Dedifferentiated amniotic fluid mesenchymal stem cell (primary cell): ENCODE measurements around the gene NRXN3.
A peak's percentile ranks its signal among the peaks of the same experiment; 100 is the strongest.

Source experiments
- DNase-seq: peaks from one replicate; pipeline ENCODE4 v3.0.0-alpha.2; 2016; ENCODE audit errors: extremely low spot score

NRXN3 gene

DNA sequence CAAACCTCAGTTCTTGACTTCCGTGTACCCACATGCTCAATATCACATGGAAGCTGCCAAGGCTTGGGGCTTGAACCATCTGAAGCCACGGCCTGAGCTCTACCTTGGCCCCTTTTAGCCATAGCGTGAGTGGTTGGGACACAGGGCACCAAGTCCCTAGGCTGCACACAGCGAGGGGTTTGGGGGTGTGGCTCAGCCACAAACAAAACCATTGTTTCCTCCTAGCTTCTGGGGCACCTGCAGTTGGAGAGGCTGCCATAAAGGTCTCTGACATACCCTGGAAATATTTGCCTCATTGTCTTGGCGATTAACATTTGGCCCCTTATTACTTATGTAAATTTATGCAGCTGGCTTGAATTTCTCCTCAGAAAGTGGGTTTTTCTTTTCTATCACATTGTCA lies 628.6 kb downstream of the NRXN3 start:
- DNase-seq, result no peak

DNA sequence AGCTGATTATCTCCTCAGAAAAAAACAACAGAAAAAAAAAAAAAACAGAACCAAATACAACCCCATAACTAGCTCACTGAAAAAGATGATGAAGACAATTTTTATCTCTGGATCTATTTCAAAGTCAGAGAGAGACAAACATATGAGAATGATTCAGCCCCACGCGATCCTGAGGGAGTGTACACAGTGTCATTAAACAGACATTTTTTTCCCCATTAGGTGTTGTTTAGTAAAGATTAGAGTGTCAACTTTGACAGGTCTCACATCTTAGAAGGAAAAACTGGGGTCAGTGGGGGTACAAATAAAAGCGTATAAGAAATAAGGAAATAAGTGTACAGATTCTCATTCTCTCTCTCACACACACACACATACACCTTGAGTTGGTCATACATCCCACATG lies 635.4 kb downstream of the NRXN3 start:
- no peak for DNase-seq

DNA sequence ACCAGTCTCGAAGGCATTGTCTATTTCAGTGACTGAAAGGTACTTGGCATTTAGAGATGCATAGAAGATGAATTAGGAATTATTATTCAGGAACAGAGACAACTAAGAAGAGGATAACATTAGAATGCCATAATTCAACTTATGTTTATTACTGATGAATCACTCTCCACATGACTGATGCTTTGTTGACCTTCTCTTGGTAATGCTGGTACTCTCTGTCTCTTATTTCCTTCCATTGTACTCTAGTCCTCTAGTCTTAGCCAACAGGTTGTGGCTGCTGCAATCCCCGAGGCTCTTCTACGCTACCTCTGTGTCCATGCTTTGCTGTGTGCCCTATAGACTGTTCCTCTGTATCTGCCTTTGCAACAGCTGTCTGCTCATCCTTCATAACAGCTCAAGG lies 652.9 kb downstream of the NRXN3 start:
- DNase-seq, result no peak

DNA sequence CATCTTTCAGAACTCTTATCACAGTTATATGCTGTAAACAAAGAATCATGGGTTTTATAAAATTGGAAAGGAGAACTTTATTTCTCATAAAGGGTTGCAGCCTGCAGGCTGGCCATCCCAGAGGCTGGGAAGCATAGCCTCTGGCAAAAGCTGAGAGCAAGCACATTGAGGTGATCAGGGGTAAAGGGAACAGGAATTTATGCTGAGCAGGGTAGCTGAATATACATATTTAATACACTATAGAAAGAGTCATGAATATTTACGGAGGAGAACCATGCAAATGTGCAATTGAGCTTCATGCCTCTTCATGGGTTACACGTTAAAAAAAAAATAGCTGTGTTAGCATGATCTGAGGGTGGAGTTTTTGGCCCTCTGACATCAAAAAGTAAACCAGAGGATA lies 653.3 kb downstream of the NRXN3 start:
- no peak for DNase-seq

DNA sequence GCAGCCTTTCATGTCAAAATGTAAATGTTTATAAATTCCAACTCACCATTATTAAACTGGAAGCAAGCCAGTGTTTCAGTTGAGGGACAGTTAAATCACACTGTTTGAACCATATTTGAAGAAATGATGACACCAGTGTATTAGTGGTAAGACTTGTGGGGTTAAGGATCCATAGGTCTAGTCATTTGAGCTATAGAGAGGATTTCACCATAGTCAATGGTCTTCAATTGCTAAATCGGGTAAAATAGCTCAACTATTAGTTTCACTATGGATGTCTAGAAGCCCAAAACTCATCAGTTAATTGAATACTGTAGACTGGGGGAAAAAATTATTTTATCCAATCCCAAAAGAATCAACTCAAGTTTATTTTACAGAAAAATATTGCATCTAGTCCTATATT lies 659.1 kb downstream of the NRXN3 start:
- DNase-seq, result no peak

DNA sequence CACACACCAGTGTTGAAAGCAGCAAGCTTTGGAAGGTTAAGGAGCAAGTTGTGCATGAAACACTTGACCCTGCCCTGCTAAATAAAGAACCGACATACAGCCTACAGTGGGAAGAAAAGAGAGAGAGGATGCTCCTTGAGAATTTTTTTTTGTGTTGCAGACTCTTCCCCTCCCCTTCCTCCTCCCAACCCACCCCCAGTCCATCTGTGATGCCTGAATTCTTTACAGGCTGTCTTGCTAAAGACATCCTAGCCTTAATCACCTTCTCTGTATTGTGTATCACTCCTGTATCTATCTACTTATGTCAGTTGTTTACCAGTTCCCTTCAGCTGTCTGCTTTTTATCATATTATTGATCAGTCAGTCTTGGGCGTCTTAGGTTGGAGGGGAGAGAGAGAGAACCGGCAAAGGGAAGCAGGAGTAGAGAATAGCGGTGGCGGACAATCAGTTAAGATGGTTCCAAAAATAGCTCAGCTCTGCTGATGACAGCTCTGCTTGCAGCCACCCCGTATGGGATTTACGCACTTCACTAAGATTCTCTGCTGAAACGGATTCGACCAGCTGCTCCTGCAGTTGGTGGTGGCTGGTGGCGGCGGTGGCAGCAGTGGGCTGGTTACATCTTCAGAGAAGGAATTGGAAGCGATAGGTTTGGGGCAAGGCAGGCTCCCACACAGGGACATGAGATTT lies 664.7 kb downstream of the NRXN3 start:
- DNase-seq, result no peak

DNA sequence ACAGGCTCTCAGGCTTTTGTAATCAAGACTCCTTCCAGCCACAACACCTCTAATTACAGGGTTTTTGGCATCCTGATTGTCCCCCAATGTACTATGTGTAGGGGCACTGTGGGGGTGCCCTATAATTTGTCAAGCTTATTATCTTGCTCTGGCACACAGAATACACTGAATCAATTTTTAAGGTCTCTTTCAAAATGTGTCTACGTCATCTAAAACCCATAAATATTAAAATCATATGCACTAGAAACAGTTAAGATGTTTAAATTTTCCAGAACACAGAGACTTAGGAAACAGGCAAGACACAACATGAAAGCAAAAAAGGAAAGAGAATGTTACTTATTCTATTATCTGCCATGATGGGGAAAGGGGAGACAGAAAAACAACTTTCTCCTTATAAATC lies 665.7 kb downstream of the NRXN3 start:
- DNase-seq, result no peak

DNA sequence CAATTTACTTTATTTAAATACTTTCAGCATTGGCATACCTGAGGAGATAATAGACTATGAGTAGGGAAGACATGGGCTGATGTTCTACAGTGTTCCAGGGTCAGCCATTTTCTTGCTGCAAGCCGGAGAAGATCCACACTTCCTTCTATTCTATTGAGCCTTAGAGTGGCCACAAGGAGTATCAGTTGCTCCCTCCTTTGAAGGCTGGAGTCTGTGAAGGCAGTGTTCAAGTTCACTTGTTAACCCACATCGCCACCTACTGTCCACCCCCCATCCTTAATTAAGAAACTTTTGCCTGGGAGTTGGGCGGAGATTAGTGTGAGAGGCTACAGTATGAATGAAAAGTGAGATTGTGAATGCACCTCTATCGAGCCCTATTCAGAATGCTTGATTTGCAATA lies 666.6 kb downstream of the NRXN3 start:
- DNase-seq, result peak; percentile 19

DNA sequence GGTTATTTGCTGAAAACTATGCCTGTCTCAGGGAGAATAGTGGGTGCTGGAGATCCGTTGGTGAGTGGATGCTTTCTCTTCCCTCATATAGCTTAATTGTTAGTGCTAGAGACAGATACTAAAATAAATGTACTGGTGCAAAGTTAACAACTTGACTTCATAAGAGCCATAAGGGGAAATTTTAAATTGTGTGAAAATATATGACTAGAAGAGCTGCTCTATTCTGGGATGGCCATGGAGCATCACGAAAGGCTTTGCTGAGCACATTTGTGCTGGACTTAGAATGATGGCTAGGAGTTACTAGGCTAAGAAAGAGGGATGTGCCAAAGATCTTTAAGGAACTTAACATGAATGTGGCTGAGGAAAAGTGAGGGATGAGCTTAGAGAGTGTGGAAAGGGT lies 668.8 kb downstream of the NRXN3 start:
- no peak for DNase-seq

DNA sequence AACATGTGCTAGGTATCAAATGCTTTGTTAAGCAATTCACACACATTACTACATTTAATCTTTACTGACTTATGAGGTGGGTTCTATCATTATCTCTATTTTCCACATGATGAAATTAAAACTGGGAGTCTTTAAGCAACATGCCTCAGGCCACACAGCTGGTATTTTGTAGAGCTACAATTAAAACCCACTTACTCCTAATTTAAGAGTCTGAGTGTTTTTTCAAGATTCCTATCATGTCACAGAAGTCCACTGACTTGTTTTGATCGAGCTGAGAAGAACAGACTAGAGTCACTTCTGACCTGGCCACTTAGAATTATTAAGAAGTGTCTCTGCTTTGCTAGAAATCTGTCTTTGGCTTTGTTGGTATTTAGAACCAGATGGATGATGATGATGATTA lies 670.7 kb downstream of the NRXN3 start:
- DNase-seq, result no peak

DNA sequence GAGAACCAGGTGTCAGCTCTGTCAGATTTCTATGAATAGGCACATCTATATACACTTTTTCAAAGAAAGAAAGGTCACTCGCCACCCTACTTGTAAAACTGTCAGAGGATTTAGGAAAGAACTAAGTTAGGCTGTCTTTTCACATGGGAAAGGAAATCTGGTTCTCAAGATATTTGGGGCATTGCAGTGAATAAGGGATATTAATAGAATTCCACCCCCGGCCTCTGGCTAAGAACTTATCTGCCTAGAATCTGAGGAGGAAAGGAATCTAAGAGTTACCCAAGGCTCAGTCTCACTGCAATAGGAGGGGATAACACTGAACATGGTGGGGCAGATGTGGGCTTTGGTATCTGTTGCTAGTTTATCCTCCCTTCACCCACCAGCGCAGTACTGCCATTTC lies 677.6 kb downstream of the NRXN3 start:
- no peak for DNase-seq

DNA sequence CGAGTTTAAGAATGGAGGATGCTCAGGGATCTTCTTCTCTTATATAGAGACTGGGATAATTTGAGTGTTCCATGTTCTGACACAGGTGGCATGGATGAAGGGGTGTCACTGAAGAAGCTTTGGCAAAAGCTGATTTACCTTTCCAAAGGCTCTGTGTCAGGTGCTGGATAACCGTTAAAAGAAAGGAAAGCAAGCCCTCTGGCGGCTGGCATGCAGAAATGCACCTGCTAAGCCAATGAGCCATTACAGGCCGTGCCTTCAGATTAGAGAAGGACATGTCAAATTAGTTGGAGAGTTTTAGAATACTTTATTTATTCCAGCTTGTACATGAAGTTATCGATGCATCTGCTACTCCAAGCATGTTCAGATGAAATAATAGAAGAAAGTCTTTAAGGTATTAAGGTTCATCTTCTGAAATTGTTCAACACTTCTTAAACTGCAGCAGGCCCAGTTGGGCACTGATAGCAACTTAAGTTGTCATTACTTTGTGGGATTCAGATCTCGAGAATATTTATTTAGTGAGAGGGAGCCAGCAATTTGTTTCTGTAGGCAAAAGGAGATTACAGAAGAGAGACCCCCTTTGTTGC lies 678.2 kb downstream of the NRXN3 start:
- no peak for DNase-seq

DNA sequence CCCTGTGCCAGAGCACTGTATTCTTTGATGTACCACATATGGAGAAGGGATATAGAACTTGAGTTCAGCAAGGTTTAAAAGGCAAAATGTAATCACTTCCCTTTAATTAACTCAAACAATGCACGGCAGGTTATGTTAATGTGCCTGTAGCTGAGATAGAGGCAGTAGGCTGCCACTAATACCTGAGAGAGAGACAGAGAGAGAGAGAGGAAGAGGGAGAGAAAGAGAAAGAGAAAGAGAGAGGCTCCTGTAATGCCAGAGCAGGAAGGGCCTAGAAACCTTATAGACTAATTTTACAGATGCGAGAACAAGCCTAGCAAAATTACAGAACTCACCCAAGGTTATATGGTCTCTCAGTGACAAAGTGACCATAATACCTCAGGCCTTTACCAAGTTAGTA lies 679.8 kb downstream of the NRXN3 start:
- no peak for DNase-seq

DNA sequence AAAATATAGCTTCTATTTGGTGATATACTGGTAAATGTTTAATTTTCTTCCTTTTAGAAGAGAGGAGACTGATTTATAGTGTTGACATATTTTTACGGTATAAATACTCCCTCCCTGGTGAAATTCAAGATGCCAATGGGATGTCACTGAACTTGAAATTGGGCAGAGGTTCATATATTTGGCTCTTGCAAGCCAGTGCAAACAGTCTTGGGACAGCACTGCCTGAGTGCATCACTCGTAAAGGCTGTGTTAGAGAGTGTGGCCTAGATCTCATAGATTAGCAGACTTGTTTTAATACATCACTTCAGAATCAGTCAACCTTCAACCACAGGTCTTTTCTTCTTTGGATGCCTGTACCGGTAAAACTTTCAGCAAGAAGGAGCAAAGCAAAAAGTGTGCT lies 681.0 kb downstream of the NRXN3 start:
- no peak for DNase-seq

DNA sequence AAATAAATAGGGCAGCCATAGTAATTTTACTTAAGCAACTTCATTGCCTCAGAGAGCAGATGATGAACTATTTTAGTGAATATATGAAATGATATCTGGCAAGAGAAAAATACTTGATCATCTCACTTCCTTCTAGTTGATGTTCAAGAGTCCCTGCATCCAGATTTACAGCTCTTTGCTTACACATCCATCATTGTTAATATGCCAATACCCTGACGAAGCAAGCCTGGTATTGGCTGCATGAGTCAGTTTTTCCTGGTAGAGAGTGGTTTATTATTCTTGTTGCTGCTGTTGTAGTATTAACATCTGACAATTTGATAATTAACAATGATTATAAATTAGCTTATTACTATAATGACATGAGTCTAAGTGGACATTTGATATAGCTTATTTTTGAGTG lies 681.9 kb downstream of the NRXN3 start:
- DNase-seq, result no peak

DNA sequence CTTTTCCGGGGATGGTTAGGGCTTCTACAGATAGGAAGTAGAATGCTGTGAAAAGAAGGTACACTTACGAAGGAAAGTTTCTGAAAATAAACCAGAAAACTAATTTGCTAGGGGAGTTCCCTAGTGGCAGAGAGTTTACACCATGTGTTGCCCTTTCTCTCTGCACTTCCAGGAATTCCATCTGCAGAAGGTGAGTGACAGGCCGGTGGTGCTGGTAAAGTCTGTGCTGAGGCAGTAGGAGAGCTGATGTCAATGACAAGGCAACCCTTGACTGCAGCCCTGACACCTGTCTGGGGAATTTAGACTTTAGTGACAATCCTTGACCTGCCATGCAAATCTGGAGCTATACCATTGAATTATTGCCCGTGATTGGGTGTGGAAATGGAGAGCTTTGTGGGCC lies 687.8 kb downstream of the NRXN3 start:
- no peak for DNase-seq

DNA sequence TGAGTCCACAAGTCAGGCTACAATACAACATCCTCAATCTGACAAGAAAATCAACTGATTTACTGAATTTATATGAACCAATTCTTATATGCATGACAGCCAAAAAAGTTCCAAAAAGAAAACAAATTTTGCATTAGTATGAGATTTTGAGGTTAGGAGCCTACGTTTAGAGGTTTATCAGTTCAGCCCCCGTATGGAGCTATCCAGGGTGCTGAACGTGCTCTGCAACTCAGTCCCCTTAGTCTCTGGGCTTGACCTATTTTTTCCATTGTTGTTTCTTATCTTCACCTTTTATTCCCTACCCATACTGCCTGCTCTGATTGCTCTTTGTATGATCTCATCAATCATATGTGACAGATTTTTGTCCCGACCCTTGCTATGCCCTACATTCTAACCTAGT lies 693.0 kb downstream of the NRXN3 start:
- DNase-seq, result no peak

DNA sequence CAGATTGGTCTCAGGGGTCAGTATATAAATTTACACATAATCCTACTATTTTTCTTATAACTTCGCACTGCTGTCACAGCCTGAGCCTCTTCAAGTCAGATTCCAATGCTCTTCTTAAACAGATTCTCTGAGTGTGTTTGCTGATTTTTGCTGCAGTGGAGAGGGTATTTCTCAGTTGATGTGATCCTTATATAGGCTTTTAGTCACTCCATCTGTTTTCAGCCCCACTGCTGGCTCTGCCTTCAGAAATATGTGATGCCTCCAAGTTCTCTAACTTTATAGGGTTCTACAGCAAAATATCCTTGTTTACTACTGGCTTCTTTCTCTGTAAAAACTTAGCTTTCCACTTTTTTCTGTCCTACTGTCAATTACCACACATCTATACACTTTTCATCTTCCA lies 702.7 kb downstream of the NRXN3 start:
- no peak for DNase-seq

DNA sequence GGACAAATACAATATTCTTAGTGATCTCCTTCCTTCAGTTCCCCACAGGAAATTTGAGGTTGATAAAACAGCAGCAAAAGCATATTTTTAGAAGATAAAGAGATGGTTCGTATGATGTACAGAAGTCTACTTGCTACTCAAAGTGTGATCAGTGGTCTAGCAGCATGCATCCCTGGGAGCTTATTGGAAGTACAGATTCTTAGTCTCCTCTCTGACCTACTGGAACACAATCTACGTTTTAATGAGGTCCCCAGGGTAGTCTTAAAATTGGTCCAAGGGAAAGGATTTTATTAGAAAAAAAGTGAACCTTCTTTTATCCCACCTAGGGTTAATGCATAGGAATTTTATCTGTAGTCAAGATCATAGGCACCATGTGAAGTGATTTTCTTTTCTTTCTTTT lies 703.4 kb downstream of the NRXN3 start:
- no peak for DNase-seq

DNA sequence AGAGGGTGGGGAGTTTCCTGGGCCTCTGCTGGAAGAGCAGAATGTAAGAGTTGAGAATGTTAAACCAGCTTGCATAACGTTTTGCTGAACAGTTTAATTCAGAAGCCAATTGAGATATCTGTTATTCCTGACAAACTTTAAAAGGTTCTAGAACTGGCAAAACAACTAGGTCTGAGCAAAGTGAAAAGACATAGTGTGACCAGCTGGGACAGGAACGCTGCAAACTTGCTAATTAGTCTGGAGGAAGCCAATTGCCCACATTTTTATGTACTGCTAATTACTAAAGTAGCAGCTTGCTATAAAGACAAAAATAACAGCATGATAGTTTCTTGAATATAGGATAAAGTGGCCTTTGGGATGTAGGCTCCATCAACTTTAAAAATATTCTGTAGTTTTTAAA lies 704.9 kb downstream of the NRXN3 start:
- DNase-seq, result no peak

DNA sequence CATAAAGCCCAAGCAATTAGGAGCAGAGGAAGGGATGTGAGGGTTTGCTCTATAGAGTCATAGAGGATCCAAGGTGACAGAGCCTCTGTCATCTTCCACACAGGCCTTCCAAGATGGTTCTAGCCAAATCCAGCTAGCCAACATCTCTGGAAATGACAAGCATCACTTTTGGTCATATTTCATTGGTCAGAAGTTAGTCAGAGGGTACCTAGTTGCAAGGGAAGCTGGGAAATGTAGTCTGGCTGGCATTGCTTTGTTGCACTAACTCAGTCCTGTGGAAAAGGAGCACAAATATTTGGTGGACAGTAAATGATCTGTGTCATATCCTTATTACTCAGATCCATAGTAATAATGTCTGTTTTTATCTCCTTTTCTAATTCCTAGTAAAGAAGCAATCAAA lies 715.7 kb downstream of the NRXN3 start:
- DNase-seq, result no peak

DNA sequence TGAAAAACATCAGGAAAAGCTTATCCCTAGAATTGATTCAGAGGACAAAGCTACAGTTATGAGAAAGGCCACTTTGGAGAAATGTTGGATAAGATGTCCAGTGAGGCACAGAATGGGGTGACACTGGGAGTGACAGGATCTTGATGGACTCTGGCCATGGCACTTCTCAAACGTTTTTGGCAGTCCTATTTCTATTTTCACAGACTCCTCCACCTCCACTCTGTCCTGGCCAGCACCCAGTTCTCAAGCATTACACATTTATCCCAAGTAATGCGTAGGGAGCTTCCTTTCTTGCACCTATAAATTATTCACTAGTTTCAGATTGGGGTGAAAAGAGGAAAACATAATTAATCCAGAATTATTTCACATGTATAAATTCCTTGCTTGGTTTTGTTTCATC lies 727.3 kb downstream of the NRXN3 start:
- DNase-seq, result no peak

DNA sequence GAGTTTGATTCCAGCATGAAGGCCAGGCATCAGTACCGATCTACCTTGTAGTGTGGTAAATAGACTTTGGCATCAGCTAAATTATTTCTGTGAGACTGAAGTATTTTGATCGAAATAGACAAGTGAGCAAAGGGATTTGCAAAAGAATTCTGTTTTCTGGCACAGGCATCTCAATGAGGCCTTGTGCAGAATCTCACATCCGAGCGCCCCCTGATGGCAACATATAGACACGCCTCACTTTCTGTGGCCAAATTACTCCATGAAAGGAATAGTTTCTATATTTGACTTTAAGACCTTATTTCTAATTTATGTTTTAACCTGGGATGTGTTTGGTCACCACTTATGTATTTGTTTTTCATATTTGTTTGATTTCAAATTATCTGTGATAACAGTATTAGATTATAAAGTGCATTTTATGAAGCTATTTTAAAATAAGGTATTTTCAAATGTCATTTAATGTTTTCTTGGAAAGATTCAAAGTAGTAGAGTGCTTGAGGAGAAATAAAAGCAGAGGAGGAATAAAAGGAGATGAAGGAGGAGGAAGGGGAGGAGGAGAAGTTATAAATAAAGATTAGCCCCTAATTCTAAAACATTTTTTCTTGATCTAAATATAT lies 731.9 kb downstream of the NRXN3 start:
- peak; percentile 50 for DNase-seq

DNA sequence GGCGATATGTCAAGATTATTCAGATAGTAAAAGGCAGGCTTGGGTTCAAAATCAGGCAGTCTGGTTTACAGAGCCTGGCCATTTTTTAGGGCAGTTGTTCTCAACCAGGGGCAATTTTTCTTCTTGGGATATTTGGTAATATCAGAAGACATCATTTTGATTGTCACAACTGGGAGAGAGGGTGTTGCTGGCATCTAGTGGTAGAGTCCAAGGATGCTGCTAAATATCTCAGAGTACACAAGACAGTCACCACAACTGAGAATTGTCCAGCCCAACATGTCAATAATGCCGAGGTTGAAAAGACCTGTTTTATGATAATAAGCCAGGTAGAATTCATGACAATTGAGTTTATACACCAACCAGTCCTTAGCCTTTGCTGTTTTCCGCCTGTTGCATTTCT lies 733.9 kb downstream of the NRXN3 start:
- no peak for DNase-seq
